ENCODE measurements around the gene TGFBR3L.

DNA sequence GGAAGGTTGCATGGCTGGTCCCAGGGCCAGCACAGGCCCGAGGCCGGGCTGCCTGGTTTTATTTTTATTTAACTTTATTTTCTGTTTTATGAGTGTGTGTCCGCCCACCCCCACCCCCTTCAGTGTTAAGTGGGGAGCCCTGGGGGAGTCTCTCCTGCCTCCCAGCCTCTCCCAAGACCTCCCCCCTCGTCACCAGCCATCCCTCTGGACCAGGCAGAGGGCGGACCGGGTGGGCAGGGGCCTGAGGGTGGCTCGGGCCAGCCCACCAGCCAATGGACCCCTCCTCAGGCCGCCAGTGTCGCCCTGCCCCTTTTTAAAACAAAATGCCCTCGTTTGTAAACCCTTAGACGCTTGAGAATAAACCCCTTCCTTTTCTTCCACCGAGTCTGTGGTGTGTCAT, 531 bp upstream of the TGFBR3L start:
- TF ChIP-seq CTCF (IDR thresholded peaks at IDR 0.05) (no peak), POLR2A (IDR thresholded peaks at IDR 0.05) (no peak)

All from body of pancreas (tissue), 4 donors.